Muscle layer of colon (tissue), 2 donors: ENCODE measurements around the gene C4BPA.

Source experiments
- H3K27ac ChIP-seq: one replicate; pipeline ENCODE4 v1.7.0; 2013; ENCODE audit warnings: low read depth, mild to moderate bottlenecking, low read length, moderate library complexity
- H3K27me3 ChIP-seq, 2 donors: one replicate each; pipeline ENCODE4 v1.7.0; 2013; ENCODE audit warnings: low read length in 2 of 2, mild to moderate bottlenecking in 2 of 2; ENCODE audit not compliant: insufficient read depth in 2 of 2, control insufficient read depth in 1 of 2
- H3K36me3 ChIP-seq: one replicate; pipeline ENCODE4 v1.7.0; 2013; ENCODE audit warnings: mild to moderate bottlenecking, low read length; ENCODE audit not compliant: insufficient read depth
- H3K4me1 ChIP-seq: one replicate; pipeline ENCODE4 v1.7.0; 2013; ENCODE audit warnings: mild to moderate bottlenecking, low read length; ENCODE audit not compliant: insufficient read depth
- H3K4me3 ChIP-seq, 2 donors: one replicate each; pipeline ENCODE4 v1.7.0; 2013; ENCODE audit warnings: low read length in 2 of 2, low read depth in 1 of 2, mild to moderate bottlenecking in 1 of 2, moderate library complexity in 1 of 2
- H3K9ac ChIP-seq: one replicate; pipeline ENCODE4 v1.7.0; 2013; ENCODE audit warnings: low read length
- H3K9me3 ChIP-seq: one replicate; pipeline ENCODE4 v1.7.0; 2013; ENCODE audit warnings: mild to moderate bottlenecking, low read length
- donor health status: abdominal sarcoma.
- donor health status: Adenocarcinoma of cecum.

The C4BPA gene

GRCh38 chr1:207067185-207067584 lies 36.8 kb upstream of the C4BPA start:
- Histone ChIP-seq H3K9me3 (no peaks in the 10 kb centered on the region), H3K36me3 (peaks cover 59% of the 10 kb centered on the region), H3K27me3 (no peaks in the 10 kb centered on the region), H3K9ac (no peak overlapping the region), H3K4me3 (no peak overlapping the region), H3K27ac (no peak overlapping the region), H3K4me1 (no peaks in the 10 kb centered on the region)

- Histone ChIP-seq H3K36me3 (peaks cover 58% of the 10 kb centered on the region), H3K27me3 (no peaks in the 10 kb centered on the region), H3K9me3 (no peaks in the 10 kb centered on the region), H3K4me1 (no peaks in the 10 kb centered on the region), H3K27ac (no peak overlapping the region), H3K9ac (no peak overlapping the region), H3K4me3 (no peak overlapping the region)
Measured at GRCh38 chr1:207067665-207068064, 36.4 kb upstream of the C4BPA start.

GRCh38 chr1:207069061-207069460 lies 35.0 kb upstream of the C4BPA start:
- Histone ChIP-seq H3K27ac (no peak overlapping the region), H3K9ac (no peak overlapping the region), H3K4me1 (no peaks in the 10 kb centered on the region), H3K27me3 (no peaks in the 10 kb centered on the region), H3K4me3 (no peak overlapping the region), H3K9me3 (no peaks in the 10 kb centered on the region), H3K36me3 (peaks cover 46% of the 10 kb centered on the region)

GRCh38 chr1:207069858-207070506 lies 34.1 kb upstream of the C4BPA start:
- Histone ChIP-seq H3K9ac (no peak overlapping the region), H3K9me3 (no peaks in the 10 kb centered on the region), H3K4me1 (no peaks in the 10 kb centered on the region), H3K27ac (no peak overlapping the region), H3K36me3 (peaks cover 46% of the 10 kb centered on the region), H3K27me3 (no peaks in the 10 kb centered on the region), H3K4me3 (no peak overlapping the region)

- Histone ChIP-seq H3K4me1 (no peaks in the 10 kb centered on the region), H3K9ac (no peak overlapping the region), H3K36me3 (peaks cover 46% of the 10 kb centered on the region), H3K4me3 (no peak overlapping the region), H3K9me3 (no peaks in the 10 kb centered on the region), H3K27ac (no peak overlapping the region), H3K27me3 (no peaks in the 10 kb centered on the region)
Measured at GRCh38 chr1:207070811-207071210, 33.2 kb upstream of the C4BPA start.

- no peaks in the 10 kb centered on the region for H3K4me1 ChIP-seq
- H3K27me3 ChIP-seq, result no peaks in the 10 kb centered on the region
- H3K9ac ChIP-seq, result no peak overlapping the region
- peaks cover 41% of the 10 kb centered on the region for H3K36me3 ChIP-seq
- H3K9me3 ChIP-seq, result no peaks in the 10 kb centered on the region
- no peak overlapping the region for H3K27ac ChIP-seq
- no peak overlapping the region for H3K4me3 ChIP-seq
Measured at GRCh38 chr1:207071426-207071825, 32.6 kb upstream of the C4BPA start.

GRCh38 chr1:207072233-207072632 lies 31.8 kb upstream of the C4BPA start:
- Histone ChIP-seq H3K27me3 (no peaks in the 10 kb centered on the region), H3K9me3 (no peaks in the 10 kb centered on the region), H3K9ac (no peak overlapping the region), H3K4me3 (no peak overlapping the region), H3K36me3 (peaks cover 36% of the 10 kb centered on the region), H3K27ac (no peak overlapping the region), H3K4me1 (peaks cover 8% of the 10 kb centered on the region)

GRCh38 chr1:207073906-207074820 lies 29.9 kb upstream of the C4BPA start:
- Histone ChIP-seq H3K4me1 (peaks cover 14% of the 10 kb centered on the region), H3K4me3 (no peak overlapping the region), H3K9ac (no peak overlapping the region), H3K27ac (no peak overlapping the region), H3K27me3 (no peaks in the 10 kb centered on the region), H3K36me3 (peaks cover 21% of the 10 kb centered on the region), H3K9me3 (no peaks in the 10 kb centered on the region)

GRCh38 chr1:207076181-207076955 lies 27.7 kb upstream of the C4BPA start:
- Histone ChIP-seq H3K9ac (no peak overlapping the region), H3K36me3 (peaks cover 15% of the 10 kb centered on the region), H3K4me3 (no peak overlapping the region), H3K27ac (no peak overlapping the region), H3K4me1 (peaks cover 14% of the 10 kb centered on the region), H3K9me3 (no peaks in the 10 kb centered on the region), H3K27me3 (no peaks in the 10 kb centered on the region)

GRCh38 chr1:207077012-207077411 lies 27.0 kb upstream of the C4BPA start:
- Histone ChIP-seq H3K4me3 (no peak overlapping the region), H3K9ac (no peak overlapping the region), H3K27me3 (no peaks in the 10 kb centered on the region), H3K4me1 (peaks cover 14% of the 10 kb centered on the region), H3K27ac (no peak overlapping the region), H3K9me3 (no peaks in the 10 kb centered on the region), H3K36me3 (peaks cover 10% of the 10 kb centered on the region)
